Stimulated activated CD4-positive, alpha-beta T cell treated with anti-CD3 and anti-CD28 coated beads, Interleukin-12 subunit alpha, Interleukin-12 subunit beta, amount 100 ng/mL, for 24 hours (primary cell): ENCODE results near the gene SPATA6.

ENCODE experiments used
- DNase-seq, 2 experiments: peaks; one replicate each; pipeline ENCODE4 v3.0.0-alpha.2; 2020; ENCODE audit warnings: low read depth in 2 of 2

SPATA6 gene

DNA sequence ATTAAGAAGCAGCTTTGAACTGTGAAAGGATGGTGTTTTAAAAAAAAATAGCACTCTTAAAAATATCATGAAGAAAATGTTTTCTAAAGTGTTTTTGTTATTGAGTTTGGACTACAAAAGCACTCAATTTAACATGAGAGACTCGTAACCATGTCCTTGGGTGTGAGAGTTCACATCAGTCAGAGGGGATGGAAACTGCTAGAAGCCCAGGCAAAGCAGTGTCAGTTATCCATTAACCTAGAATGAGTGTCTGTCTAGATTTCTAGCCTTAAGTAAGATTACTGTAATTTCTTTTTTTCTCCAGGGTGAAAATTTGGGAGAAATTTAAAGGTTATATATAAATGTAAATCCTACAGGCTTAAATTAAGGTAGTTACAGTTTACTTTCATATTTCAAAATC is 217.8 kb downstream of the SPATA6 start:
- DNase-seq, result no peak

DNA sequence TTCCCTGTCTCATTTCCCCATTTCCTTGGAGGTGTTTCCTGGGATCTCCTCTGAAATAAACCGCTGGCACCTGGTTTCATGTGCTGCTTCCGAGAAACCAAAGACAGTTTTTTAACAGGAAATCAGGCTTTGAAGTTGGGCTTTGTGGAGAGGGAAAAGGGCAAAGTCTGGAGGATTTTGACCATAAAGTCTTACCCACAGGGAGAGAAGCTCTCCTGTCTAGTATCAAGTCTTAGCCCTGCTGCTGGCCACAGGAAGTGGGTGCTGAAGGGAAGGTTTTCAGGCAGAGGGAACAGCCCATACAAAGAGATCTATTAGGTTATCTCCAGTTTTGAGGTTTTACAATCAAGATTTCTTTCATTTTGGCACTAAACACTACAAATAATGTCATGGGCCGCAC is 220.2 kb downstream of the SPATA6 start:
- no peak for DNase-seq

DNA sequence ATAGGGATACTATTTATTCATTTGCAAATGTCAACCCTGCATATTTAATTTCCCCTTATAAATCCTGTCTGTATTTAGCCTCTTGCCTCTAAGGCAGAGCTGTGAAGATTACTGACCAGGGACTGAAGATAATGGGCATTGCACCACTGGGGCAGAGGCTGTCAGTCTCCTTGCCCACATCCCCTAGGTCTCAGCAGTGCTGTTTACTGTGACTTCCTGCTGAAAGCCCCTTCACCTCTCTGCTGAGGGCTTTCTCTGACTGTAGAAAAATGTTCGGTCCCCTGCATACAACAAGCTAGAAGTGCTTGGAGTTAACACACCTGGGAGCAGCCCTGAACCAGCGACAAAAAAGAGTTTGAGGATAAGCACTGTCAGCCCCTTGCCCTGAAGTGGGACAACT is 220.7 kb downstream of the SPATA6 start:
- DNase-seq, result no peak

DNA sequence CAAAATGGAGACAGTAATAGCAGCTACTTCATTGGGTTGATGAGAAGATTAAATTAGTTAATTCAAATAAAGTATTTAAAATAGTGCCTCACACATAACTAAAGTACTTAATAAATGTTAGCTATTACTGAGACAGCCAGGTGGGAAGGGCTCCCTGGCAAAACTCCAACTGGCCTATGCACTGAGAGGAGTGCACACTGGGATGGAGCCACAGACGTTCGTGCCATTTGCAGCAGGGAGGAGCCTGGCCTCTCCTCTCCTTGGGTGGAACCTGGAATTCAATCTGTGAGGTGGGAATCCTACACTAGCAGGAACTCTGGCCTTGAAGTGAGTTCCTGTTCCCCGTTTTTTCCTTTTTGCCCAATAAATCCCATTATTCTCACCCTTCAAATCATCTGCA is 221.4 kb downstream of the SPATA6 start:
- DNase-seq, result no peak

DNA sequence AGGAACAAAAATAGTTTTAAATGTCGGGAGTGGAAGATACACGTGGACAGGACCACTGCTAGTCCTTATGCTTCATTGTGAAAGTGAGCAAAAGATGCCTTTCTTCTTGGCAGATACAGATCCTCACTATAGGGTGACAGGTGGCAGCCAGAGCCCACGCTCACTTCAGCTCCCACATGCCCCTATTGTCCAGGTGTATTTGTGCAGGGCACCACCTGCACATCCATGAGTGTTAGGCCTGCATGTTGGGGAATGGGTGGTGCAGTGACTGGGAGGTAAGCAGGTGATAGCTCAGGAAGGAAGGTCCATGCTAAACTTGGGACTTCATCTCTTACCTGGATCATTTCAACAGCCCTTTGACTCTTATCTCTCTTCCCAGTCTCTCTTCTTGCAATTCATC is 222.1 kb downstream of the SPATA6 start:
- no peak for DNase-seq

DNA sequence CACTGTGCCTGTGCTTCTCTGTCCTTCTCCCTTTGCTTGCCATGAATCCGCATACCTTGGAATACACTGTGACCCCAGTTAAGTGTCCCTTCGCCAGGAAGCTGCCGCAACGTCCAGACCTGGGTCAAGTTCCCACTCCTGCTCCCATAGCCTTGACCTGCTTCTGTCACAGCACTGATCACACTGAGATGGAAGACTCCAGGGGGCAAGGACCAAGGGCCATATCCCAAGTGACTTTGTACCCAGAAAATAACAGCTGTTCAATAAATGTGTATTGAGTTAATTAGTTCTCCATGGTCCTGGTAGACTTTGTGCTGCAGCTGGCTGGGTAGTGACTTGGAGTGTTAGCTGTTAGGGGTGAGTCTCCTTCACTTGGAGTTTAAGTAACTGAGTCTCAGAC is 223.6 kb downstream of the SPATA6 start:
- no peak for DNase-seq

DNA sequence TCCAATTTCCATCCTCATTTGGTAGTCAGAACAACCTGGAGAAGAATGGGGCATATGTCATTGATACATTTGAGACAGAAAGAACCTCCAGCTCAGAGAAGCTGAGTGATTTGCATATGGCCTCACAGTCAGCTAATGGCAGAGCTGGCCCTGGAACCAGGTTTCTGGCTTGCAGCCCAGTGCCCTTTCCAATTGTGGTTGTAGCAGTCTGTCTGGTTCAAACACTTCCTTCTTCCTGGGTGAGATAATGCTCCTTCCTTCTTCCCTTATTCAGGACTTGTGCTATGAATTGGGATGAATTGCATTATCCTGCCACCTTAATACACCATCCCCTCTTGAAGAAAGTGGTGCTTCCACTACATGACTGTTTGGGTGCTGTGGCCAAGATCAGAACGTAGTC is 225.3 kb downstream of the SPATA6 start:
- DNase-seq, result no peak
